Measurements from ENCODE around the gene DIP2C. TPM values are rescaled to one million over a fixed set of nuclear protein-coding genes. Genes with fewer than 3 reads are reported as not detected.

DIP2C gene
- total and polyA plus RNA-seq, 3 donors from 2014 or later = 14.9 to 43.4 (median 30.1) TPM

- intact Hi-C loops (cut with DNase I; ENCODE audit: low total_unique reads) = no loop called here
Measured at GRCh38 chr10:722281-723060, 33.0 kb upstream of the DIP2C start.

DNA sequence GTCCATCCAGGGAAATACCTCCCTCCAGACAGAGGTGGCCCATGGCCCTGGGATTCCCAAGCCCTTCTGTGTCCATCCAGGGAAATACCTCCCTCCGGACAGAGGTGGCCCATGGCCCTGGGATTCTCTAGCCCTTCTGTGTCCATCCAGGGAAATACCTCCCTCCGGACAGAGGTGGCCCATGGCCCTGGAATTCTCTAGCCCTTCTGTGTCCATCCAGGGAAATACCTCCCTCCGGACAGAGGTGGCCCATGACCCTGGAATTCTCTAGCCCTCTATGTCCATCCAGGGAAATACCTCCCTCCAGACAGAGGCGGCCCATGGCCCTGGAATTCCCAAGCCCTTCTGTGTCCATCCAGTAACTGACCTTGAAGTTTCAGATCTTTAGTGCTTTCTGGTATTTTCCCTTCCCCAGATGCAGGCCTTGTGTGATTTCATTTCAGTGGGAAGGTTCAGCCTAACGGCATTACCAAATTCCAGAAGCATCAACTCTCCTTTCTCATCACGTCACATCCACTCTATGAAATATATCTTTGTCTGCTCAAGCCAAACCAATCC, 28.8 kb upstream of the DIP2C start:
- Histone ChIP-seq H3K27me3 (no peaks in the 10 kb centered on the region), H3K36me3 (ENCODE audit: low read depth, missing control alignments) (no peaks in the 10 kb centered on the region), H3K27ac (no peak overlapping the region), H3K4me3 (no peak overlapping the region), H3K4me1 (no peaks in the 10 kb centered on the region), H3K9me3 (no peaks in the 10 kb centered on the region)
- intact Hi-C loops (cut with DNase I; ENCODE audit: low total_unique reads) = no loop called here
- no peak for TF ChIP-seq POLR2A (IDR thresholded peaks at IDR 0.05)
- TF ChIP-seq CTCF (IDR thresholded peaks at IDR 0.05) = no peak
- WGBS, 2 donors = 77 to 89% methylated on average over 5 to 6 of the region's 6 CpGs
- no peak for DNase-seq

More at GRCh38 chr10:722281-723060, 33.0 kb upstream of the DIP2C start:
- Histone ChIP-seq H3K36me3 (ENCODE audit: low read depth, missing control alignments) (no peaks in the 10 kb centered on the region), H3K9me3 (no peaks in the 10 kb centered on the region), H3K4me3 (no peak overlapping the region), H3K27ac (no peak overlapping the region), H3K4me1 (no peaks in the 10 kb centered on the region), H3K27me3 (no peaks in the 10 kb centered on the region)
- no peak for DNase-seq
- TF ChIP-seq CTCF (IDR thresholded peaks at IDR 0.05) = no peak
- TF ChIP-seq POLR2A (IDR thresholded peaks at IDR 0.05) = no peak
- 90 to 92% methylated on average over 23 to 26 of the region's 26 CpGs for WGBS, 2 donors

- H3K36me3 ChIP-seq (ENCODE audit: low read depth, missing control alignments) = no peaks in the 10 kb centered on the region
- TF ChIP-seq CTCF (IDR thresholded peaks at IDR 0.05) = no peak
- H3K27ac ChIP-seq = no peak overlapping the region
- intact Hi-C loops (cut with DNase I; ENCODE audit: low total_unique reads) = no loop called here
- no peaks in the 10 kb centered on the region for H3K9me3 ChIP-seq
- H3K4me3 ChIP-seq = no peak overlapping the region
- no peaks in the 10 kb centered on the region for H3K4me1 ChIP-seq
- 93 to 97% methylated on average over 10 to 11 of the region's 11 CpGs for whole genome bisulfite sequencing, 2 donors
- no peak for DNase-seq
- no peaks in the 10 kb centered on the region for H3K27me3 ChIP-seq
Measured at GRCh38 chr10:717458-717857, 28.0 kb upstream of the DIP2C start.

GRCh38 chr10:716821-717220, 27.4 kb upstream of the DIP2C start:
- Histone ChIP-seq H3K36me3 (ENCODE audit: low read depth, missing control alignments) (no peaks in the 10 kb centered on the region), H3K27me3 (no peaks in the 10 kb centered on the region), H3K27ac (no peak overlapping the region), H3K4me3 (no peak overlapping the region), H3K9me3 (no peaks in the 10 kb centered on the region), H3K4me1 (no peaks in the 10 kb centered on the region)
- whole genome bisulfite sequencing, 2 donors = 67 to 77% methylated on average over 5 of the region's 5 CpGs
- no peak for TF ChIP-seq POLR2A (IDR thresholded peaks at IDR 0.05)
- DNase-seq = no peak
- intact Hi-C loops (cut with DNase I; ENCODE audit: low total_unique reads) = no loop called here

GRCh38 chr10:714214-714613, 24.7 kb upstream of the DIP2C start:
- Histone ChIP-seq H3K9me3 (no peaks in the 10 kb centered on the region), H3K27me3 (no peaks in the 10 kb centered on the region), H3K4me3 (no peak overlapping the region), H3K27ac (no peak overlapping the region), H3K4me1 (no peaks in the 10 kb centered on the region), H3K36me3 (ENCODE audit: low read depth, missing control alignments) (no peaks in the 10 kb centered on the region)
- intact Hi-C loops (cut with DNase I; ENCODE audit: low total_unique reads) = no loop called here
- TF ChIP-seq CTCF (IDR thresholded peaks at IDR 0.05) = no peak
- TF ChIP-seq POLR2A (IDR thresholded peaks at IDR 0.05) = no peak
- WGBS, 2 donors = 85 to 98% methylated on average over 3 of the region's 3 CpGs
- no peak for DNase-seq

All from testis (tissue), 3 donors.